Measurements from ENCODE around the gene FAM168A.

FAM168A gene

DNA sequence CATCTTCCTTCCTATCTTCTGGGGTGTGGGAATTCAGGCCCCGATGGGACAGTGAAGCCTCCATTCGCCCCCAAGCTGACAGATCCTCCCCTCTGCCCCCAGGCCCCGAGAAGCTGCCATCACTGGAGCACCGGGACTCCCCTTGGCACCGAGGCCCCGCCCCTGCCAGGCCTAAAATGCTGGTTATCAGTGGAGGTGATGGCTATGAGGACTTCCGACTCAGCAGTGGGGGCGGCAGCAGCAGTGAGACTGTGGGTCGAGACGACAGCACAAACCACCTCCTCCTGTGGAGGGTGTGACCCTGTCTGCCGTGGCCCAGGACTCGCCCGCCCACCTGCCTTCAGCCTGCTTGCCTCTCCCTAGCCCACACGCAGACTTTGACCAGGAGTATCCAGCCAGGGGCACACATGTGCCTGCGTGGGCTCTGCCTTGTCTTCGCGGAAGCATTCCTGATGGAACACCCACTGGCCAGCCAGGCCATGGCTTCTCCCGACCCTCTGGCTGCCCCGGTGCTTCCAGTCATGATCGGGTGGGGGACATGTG lies 230.4 kb downstream of the FAM168A start:
- Mint-ChIP-seq H3K4me3 (peak overlapping the region; percentile 2 to 63), H3K9me3 (no peaks in the 10 kb centered on the region), H3K36me3 (ENCODE audit: insufficient read depth) (peaks cover 4% of the 10 kb centered on the region), H3K27ac (peak overlapping the region; percentile 92 to 97), H3K27me3 (no peaks in the 10 kb centered on the region), H3K4me1 (ENCODE audit: low read depth in 2 of 2) (peaks cover 20 to 28% of the 10 kb centered on the region in 2 donors)
- DNase-seq (no peak), ATAC-seq (replicated peaks) (peak; percentile 20)

- H3K27ac Mint-ChIP-seq, result peak overlapping the region; percentile 92 to 97
- H3K4me1 Mint-ChIP-seq (ENCODE audit: low read depth in 2 of 2), result peaks cover 20 to 28% of the 10 kb centered on the region in 2 donors
- H3K36me3 Mint-ChIP-seq (ENCODE audit: insufficient read depth), result peaks cover 4% of the 10 kb centered on the region
- no peaks in the 10 kb centered on the region for H3K27me3 Mint-ChIP-seq
- ATAC-seq (replicated peaks), result no peak
- DNase-seq, result no peak
- peak overlapping the region; percentile 63 to 81 for H3K4me3 Mint-ChIP-seq
- no peaks in the 10 kb centered on the region for H3K9me3 Mint-ChIP-seq
Observed at GRCh38 chr11:73366953-73367352, 231.0 kb downstream of the FAM168A start.

GRCh38 chr11:73366265-73366610 lies 231.7 kb downstream of the FAM168A start:
- Mint-ChIP-seq H3K9me3 (no peaks in the 10 kb centered on the region), H3K4me1 (ENCODE audit: low read depth in 2 of 2) (peaks cover 20 to 28% of the 10 kb centered on the region in 2 donors), H3K27me3 (no peaks in the 10 kb centered on the region), H3K36me3 (ENCODE audit: insufficient read depth) (peaks cover 4% of the 10 kb centered on the region), H3K4me3 (peak overlapping the region; percentile 63 to 81), H3K27ac (peak overlapping the region; percentile 92 to 97)
- DNase-seq, result peak in 1 of 3 experiments; percentile 41
- peak; percentile 85 for ATAC-seq (replicated peaks)

DNA sequence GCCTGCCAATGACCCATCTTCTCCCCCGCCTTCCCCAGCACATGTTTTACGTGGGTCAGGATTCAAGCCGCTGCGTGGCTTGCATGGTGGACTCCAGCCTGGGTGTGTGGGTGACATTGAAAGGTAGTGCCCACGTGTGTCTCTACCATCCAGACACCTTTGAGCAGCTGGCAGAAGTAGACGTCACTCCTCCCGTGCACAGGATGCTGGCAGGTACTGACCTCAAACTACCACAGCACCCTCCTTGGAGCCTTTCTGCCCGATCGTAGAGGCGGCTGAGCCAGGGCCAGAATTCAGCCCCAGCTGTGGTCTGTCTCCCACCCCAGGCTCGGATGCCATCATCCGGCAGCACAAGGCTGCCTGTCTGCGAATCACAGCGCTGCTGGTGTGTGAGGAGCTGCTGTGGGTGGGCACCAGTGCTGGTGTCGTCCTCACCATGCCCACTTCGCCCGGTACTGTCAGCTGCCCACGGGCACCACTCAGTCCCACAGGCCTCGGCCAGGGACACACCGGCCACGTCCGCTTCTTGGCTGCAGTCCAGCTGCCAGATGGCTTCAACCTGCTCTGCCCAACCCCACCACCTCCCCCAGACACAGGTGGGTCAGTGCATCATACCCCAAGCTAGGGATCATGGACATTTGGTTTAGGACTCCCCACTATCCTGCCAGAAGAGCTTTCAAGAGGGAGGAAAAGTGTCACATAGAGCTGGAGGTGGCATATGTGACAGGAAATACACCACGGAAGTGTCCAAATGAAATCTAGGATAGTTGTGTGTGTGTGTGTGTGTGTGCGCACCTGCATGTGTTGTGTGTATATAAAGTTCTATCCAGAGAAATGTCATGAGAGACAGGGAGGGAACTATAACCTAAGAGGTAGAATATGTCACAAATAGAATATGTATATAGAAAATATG lies 232.3 kb downstream of the FAM168A start:
- peaks cover 4% of the 10 kb centered on the region for H3K36me3 Mint-ChIP-seq (ENCODE audit: insufficient read depth)

GRCh38 chr11:73363147-73363546 lies 234.8 kb downstream of the FAM168A start:
- no peaks in the 10 kb centered on the region for H3K27me3 Mint-ChIP-seq
- H3K36me3 Mint-ChIP-seq (ENCODE audit: insufficient read depth), result peaks cover 4% of the 10 kb centered on the region
- H3K9me3 Mint-ChIP-seq, result no peaks in the 10 kb centered on the region
- H3K27ac Mint-ChIP-seq, result peak overlapping the region in 1 of 2 donors; percentile 79
- ATAC-seq (replicated peaks) (no peak), DNase-seq (no peak)
- H3K4me3 Mint-ChIP-seq, result no peak overlapping the region
- peaks cover 20 to 28% of the 10 kb centered on the region in 2 donors for H3K4me1 Mint-ChIP-seq (ENCODE audit: low read depth in 2 of 2)

More for the DNA sequence above, 232.3 kb downstream of the FAM168A start:
- peak overlapping the region; percentile 92 to 97 for H3K27ac Mint-ChIP-seq
- DNase-seq (peak in 1 of 3 experiments; percentile 32), ATAC-seq (replicated peaks) (peak; percentile 65)
- H3K4me3 Mint-ChIP-seq, result peak overlapping the region; percentile 63 to 81
- no peaks in the 10 kb centered on the region for H3K27me3 Mint-ChIP-seq
- peaks cover 20 to 28% of the 10 kb centered on the region in 2 donors for H3K4me1 Mint-ChIP-seq (ENCODE audit: low read depth in 2 of 2)
- H3K9me3 Mint-ChIP-seq, result no peaks in the 10 kb centered on the region

GRCh38 chr11:73361953-73362776 lies 235.7 kb downstream of the FAM168A start:
- Mint-ChIP-seq H3K36me3 (ENCODE audit: insufficient read depth) (peaks cover 4% of the 10 kb centered on the region), H3K27ac (peak overlapping the region in 1 of 2 donors; percentile 18), H3K9me3 (no peaks in the 10 kb centered on the region), H3K27me3 (no peaks in the 10 kb centered on the region), H3K4me3 (no peak overlapping the region), H3K4me1 (ENCODE audit: low read depth in 2 of 2) (peaks cover 19 to 23% of the 10 kb centered on the region in 2 donors)
- ATAC-seq (replicated peaks), result no peak
- no peak for DNase-seq

DNA sequence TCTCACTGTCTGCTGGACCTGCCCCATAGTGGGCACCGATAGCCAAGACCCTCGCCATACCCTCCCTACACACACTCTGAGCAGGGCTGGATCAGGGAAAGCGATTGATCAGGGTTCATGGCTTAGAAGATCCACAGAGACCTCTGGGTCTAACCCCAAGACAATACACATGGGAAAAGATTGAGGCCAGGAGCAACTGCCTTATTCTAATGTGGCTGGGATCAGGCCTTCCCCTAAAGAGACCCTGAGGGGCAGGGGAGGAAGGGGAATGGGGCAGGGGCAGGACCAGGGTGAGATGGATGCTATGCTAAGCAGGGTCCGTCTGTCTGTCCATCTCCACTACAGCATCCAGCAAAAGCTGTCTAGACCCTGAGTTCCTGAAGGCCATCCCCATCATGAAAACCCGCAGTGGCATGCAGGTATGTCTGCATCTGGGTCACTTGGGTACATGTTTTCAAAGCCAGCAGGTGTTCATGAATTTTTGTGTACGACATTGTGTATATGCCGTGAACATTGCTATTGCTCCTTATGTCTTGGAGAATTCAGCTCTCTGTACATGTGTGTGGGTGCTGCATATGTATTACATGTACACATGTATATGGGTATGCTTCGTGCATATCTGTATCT lies 237.1 kb downstream of the FAM168A start:
- Mint-ChIP-seq H3K27me3 (no peaks in the 10 kb centered on the region), H3K4me1 (ENCODE audit: low read depth in 2 of 2) (peaks cover 6 to 11% of the 10 kb centered on the region in 2 donors), H3K4me3 (no peak overlapping the region), H3K36me3 (ENCODE audit: insufficient read depth) (peaks cover 4% of the 10 kb centered on the region), H3K9me3 (no peaks in the 10 kb centered on the region), H3K27ac (no peak overlapping the region)
- DNase-seq (no peak), ATAC-seq (replicated peaks) (no peak)

GRCh38 chr11:73359930-73360742 lies 237.8 kb downstream of the FAM168A start:
- Mint-ChIP-seq H3K27me3 (no peaks in the 10 kb centered on the region), H3K27ac (no peak overlapping the region), H3K4me3 (no peak overlapping the region), H3K4me1 (ENCODE audit: low read depth in 2 of 2) (peaks cover 3 to 4% of the 10 kb centered on the region in 2 donors), H3K9me3 (no peaks in the 10 kb centered on the region), H3K36me3 (ENCODE audit: insufficient read depth) (peaks cover 4% of the 10 kb centered on the region)
- DNase-seq (no peak), ATAC-seq (replicated peaks) (no peak)

DNA sequence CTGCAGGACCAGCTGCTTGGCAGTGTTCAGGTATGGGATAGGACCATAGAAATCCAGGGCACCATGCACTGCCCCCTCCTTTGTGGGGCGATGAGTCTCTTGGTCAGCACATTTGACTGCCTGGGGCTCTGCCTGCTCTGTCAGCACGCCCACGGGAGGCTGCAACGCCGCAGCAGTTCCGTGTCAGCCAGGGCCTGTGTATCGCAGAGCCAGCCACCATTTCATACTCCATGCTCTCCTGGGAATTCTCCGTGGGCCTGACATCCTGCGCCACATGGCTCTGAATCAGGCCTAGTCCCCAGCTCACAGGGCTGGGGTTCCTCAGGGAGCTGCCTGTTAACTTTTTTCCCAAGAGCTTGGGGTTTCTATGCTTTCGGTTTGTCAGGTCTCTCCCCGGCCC lies 238.6 kb downstream of the FAM168A start:
- peaks cover 4% of the 10 kb centered on the region for H3K36me3 Mint-ChIP-seq (ENCODE audit: insufficient read depth)
- no peaks in the 10 kb centered on the region for H3K9me3 Mint-ChIP-seq

DNA sequence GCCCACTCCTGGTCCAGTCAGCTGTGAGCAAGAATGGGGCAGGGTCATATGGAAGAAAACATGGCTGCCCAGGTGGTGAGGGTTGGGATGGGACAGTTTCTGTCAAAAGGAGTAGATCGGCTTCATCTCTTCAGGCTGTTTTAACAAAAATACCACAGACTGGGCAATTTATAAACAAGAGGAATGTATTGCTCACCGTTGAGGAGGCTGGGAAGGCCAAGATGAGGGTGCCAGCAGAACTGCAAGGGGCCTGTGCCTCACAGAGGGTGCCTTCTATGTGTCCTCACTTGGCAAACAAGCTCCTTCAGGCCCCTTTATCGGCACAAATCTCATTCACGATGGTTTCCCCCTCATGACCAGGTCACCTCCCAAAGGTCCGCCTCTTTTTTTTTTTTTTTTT lies 239.8 kb downstream of the FAM168A start:
- Mint-ChIP-seq H3K27me3 (no peaks in the 10 kb centered on the region), H3K4me1 (ENCODE audit: low read depth in 2 of 2) (no peaks in the 10 kb centered on the region), H3K9me3 (no peaks in the 10 kb centered on the region), H3K4me3 (no peak overlapping the region), H3K27ac (no peak overlapping the region), H3K36me3 (ENCODE audit: insufficient read depth) (no peaks in the 10 kb centered on the region)
- ATAC-seq (replicated peaks), result no peak
- DNase-seq, result no peak

More for the DNA sequence above, 238.6 kb downstream of the FAM168A start:
- Mint-ChIP-seq H3K4me3 (no peak overlapping the region), H3K27ac (no peak overlapping the region), H3K4me1 (ENCODE audit: low read depth in 2 of 2) (peaks cover 3 to 4% of the 10 kb centered on the region in 2 donors), H3K27me3 (no peaks in the 10 kb centered on the region)
- ATAC-seq (replicated peaks), result no peak
- DNase-seq, result no peak

- Mint-ChIP-seq H3K36me3 (ENCODE audit: insufficient read depth) (peaks cover 3% of the 10 kb centered on the region), H3K4me1 (ENCODE audit: low read depth in 2 of 2) (no peaks in the 10 kb centered on the region), H3K27ac (no peak overlapping the region), H3K4me3 (no peak overlapping the region), H3K9me3 (no peaks in the 10 kb centered on the region), H3K27me3 (no peaks in the 10 kb centered on the region)
- ATAC-seq (replicated peaks) (no peak), DNase-seq (no peak)
Observed at GRCh38 chr11:73356979-73357860, 240.7 kb downstream of the FAM168A start.

DNA sequence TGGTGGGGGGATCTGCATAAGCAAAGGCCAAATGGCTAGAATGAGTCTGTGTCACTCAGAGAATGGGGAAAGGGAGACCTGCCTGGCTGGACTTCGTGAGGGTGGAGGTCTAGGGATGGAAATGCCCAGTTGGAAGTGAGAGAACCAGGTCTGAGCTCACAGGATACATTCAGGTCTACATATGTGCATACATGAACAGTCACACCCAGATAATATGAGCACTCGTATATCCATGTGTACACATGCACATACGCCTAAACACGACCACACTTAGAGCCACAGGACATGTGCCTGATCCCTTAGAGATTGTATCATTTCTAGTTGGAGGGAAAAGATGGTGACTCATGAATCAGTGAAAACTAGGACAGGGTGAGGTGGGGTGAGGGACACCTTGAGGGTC lies 242.8 kb downstream of the FAM168A start:
- peak overlapping the region in 1 of 2 donors; percentile 64 for H3K27ac Mint-ChIP-seq

More for the DNA sequence above, 242.8 kb downstream of the FAM168A start:
- no peak for DNase-seq
- Mint-ChIP-seq H3K27me3 (no peaks in the 10 kb centered on the region), H3K4me3 (no peak overlapping the region), H3K9me3 (no peaks in the 10 kb centered on the region), H3K36me3 (ENCODE audit: insufficient read depth) (peaks cover 3% of the 10 kb centered on the region), H3K4me1 (ENCODE audit: low read depth in 2 of 2) (peaks cover 2 to 5% of the 10 kb centered on the region in 2 donors)
- no peak for ATAC-seq (replicated peaks)

All from effector memory CD8-positive, alpha-beta T cell (primary cell).